K562 (cell line): ENCODE data around the gene PRKAR1A. TPM values are rescaled to one million over a fixed set of nuclear protein-coding genes. Genes with fewer than 3 reads are reported as not detected.

Source experiments
- ATAC-seq: fragments of 200-7000 bp; cut with Tn5 transposase; 3 replicates; pipeline ENCODE4 v1.9.1; 2020; ENCODE audit warnings: moderate library complexity
- BruUV-seq: library from RNA; stranded (reverse); fragments of 400-500 nt; replicated peaks from 2 replicates; lab custom pipeline; 2021; lab: Mats Ljungman, UMichigan
- CTCF ChIA-PET: fragments of 300-600 bp; formaldehyde crosslinking; extraction: SDS; loops from one replicate; lab custom pipeline; 2021; ENCODE audit warnings: low intra/inter-chr PET ratio; lab: Yijun Ruan, JAX
- POLR2A ChIA-PET: fragments of 300-600, 350-650 bp; sonication (Branson Sonifier 250); formaldehyde crosslinking; extraction: SDS; loops from one replicate; lab custom pipeline; 2021; ENCODE audit warnings: antibody characterized with exemption, inconsistent platforms; lab: Yijun Ruan, JAX
- DNase-seq, 4 experiments: peaks; one replicate each; pipeline versions ENCODE4 v3.0.0 to v3.0.0-alpha.2; 2011 to 2018; ENCODE audit warnings: low spot score in 3 of 4, mixed read lengths in 3 of 4; ENCODE audit errors: extremely low read depth in 1 of 4
- FAIRE-seq: peaks from 2 replicates; lab custom pipeline; 2011; peaks lifted over from hg19 to GRCh38; lab: Jason Lieb, UNC
- H2AFZ ChIP-seq: 2 replicates; pipeline ENCODE4 v1.6.0; 2011; ENCODE audit warnings: low read depth, low read length, control low read depth, inconsistent platforms
- H3K27ac ChIP-seq: fragments of 200-600 bp; 3 replicates; pipeline ENCODE4 v1.8.0; 2011; ENCODE audit warnings: low read depth, mild to moderate bottlenecking, control low read depth, inconsistent platforms, low read length, moderate library complexity, mixed read lengths; ENCODE audit errors: extremely low read depth
- H3K27me3 ChIP-seq, 2 experiments: fragments of 300-600 bp in 1 of 2; 2 replicates in 1 of 2; 3 replicates in 1 of 2; pipeline versions ENCODE4 v1.6.0 to v1.8.0; 2011; ENCODE audit warnings: inconsistent platforms in 2 of 2, low read length in 2 of 2, mild to moderate bottlenecking in 1 of 2, mixed read lengths in 1 of 2, moderate library complexity in 1 of 2; ENCODE audit not compliant: control insufficient read depth in 2 of 2, insufficient read depth in 2 of 2
- H3K36me3 ChIP-seq: fragments of 300-600 bp; 3 replicates; pipeline ENCODE4 v1.8.0; 2011; ENCODE audit warnings: mild to moderate bottlenecking, low read length, inconsistent platforms; ENCODE audit not compliant: control insufficient read depth, insufficient read depth
- H3K4me1 ChIP-seq, 2 experiments: fragments of 200-600 bp in 1 of 2; replicated peaks in 1 of 2; 2 replicates in 1 of 2; 3 replicates in 1 of 2; pipeline versions ENCODE4 v1.5.1 to v1.8.0; 2011; ENCODE audit warnings: inconsistent platforms in 2 of 2, low read length in 2 of 2, mild to moderate bottlenecking in 1 of 2, mixed read lengths in 1 of 2, moderate library complexity in 1 of 2; ENCODE audit not compliant: control insufficient read depth in 2 of 2, insufficient read depth in 2 of 2
- H3K4me2 ChIP-seq: 2 replicates; pipeline ENCODE4 v1.6.1; 2011; ENCODE audit warnings: low read length, control low read depth, inconsistent platforms, mixed read lengths; ENCODE audit not compliant: insufficient read depth
- H3K4me3 ChIP-seq: fragments of 200-600 bp; sonication (generic), shearing (Covaris generic); 2 replicates; pipeline ENCODE4 v1.5.1; 2016; ENCODE audit warnings: control low read depth, inconsistent platforms
- H3K79me2 ChIP-seq: fragments of 200-600 bp; 3 replicates; pipeline ENCODE4 v1.8.0; 2011; ENCODE audit warnings: low read length, inconsistent platforms; ENCODE audit not compliant: control insufficient read depth, insufficient read depth
- H3K9ac ChIP-seq, 2 experiments: 2 replicates each; pipeline versions ENCODE4 v1.6.0 to v1.6.1; 2011; ENCODE audit warnings: low read depth in 2 of 2, low read length in 2 of 2, control low read depth in 1 of 2, inconsistent platforms in 1 of 2, mild to moderate bottlenecking in 1 of 2, mixed read lengths in 1 of 2; ENCODE audit not compliant: insufficient read depth in 1 of 2
- H3K9me1 ChIP-seq: one replicate; pipeline ENCODE4 v1.6.0; 2011; ENCODE audit warnings: inconsistent platforms, mild to moderate bottlenecking, low read length, moderate library complexity; ENCODE audit not compliant: control insufficient read depth, insufficient read depth
- H3K9me3 ChIP-seq: replicated peaks from 2 replicates; pipeline ENCODE4 v1.5.1; 2011; ENCODE audit warnings: low read depth, low read length, inconsistent platforms; ENCODE audit not compliant: control insufficient read depth, insufficient read depth
- H4K20me1 ChIP-seq: replicated peaks from 2 replicates; pipeline ENCODE4 v1.6.1; 2011; ENCODE audit warnings: low read length, inconsistent platforms, mixed read lengths; ENCODE audit not compliant: control insufficient read depth, insufficient read depth
- CHCHD3 ChIP-seq: fragments of 250-450 bp; sonication (Bioruptor Pico); IDR thresholded peaks from 2 replicates; pipeline ENCODE4 v2.1.2; 2022; ENCODE audit warnings: mild to moderate bottlenecking
- CXXC5 ChIP-seq: fragments of 250-450 bp; sonication (Bioruptor Pico); IDR thresholded peaks from 2 replicates; pipeline ENCODE4 v1.8.0; 2022; ENCODE audit warnings: inconsistent platforms, mild to moderate bottlenecking, moderate library complexity
- ESRRA ChIP-seq: fragments of 450-650 bp; IDR thresholded peaks from 2 replicates; pipeline ENCODE4 v1.6.1; 2014; ENCODE audit warnings: low read depth, mild to moderate bottlenecking, moderate library complexity, borderline replicate concordance
- GABPA ChIP-seq: fragments of 200-800 bp; sonication (Bioruptor generic); conservative IDR thresholded peaks from 2 replicates; pipeline ENCODE4 v1.6.1; 2016; ENCODE audit warnings: low read depth, missing genetic modification characterization, missing compliant biosample characterization
- HDAC3 ChIP-seq: fragments of 450-650 bp; IDR thresholded peaks from 2 replicates; pipeline ENCODE4 v1.6.1; 2018; ENCODE audit warnings: borderline replicate concordance, mild to moderate bottlenecking, moderate library complexity; ENCODE audit not compliant: partially characterized antibody
- JUND ChIP-seq, 2 experiments: IDR thresholded peaks; 2 replicates in 1 of 2; 3 replicates in 1 of 2; pipeline ENCODE4 v1.6.1; 2011; ENCODE audit warnings: borderline replicate concordance in 2 of 2, low read depth in 2 of 2, low read length in 2 of 2, improper control_type of control experiment in 1 of 2, missing biosample characterization in 1 of 2, missing genetic modification characterization in 1 of 2, missing genetic modification reagents in 1 of 2
- L3MBTL2 ChIP-seq: fragments of 450-650 bp; IDR thresholded peaks from 2 replicates; pipeline ENCODE4 v1.6.1; 2016; ENCODE audit warnings: mild to moderate bottlenecking, moderate library complexity
- MEIS2 ChIP-seq: fragments of 450-650 bp; IDR thresholded peaks from 2 replicates; pipeline ENCODE4 v1.6.1; 2014; ENCODE audit warnings: mild to moderate bottlenecking; ENCODE audit not compliant: partially characterized antibody
- NR2C1 ChIP-seq, 2 experiments: fragments of 450-650 bp; IDR thresholded peaks; 2 replicates each; pipeline ENCODE4 v1.6.1; 2017; ENCODE audit warnings: mild to moderate bottlenecking in 2 of 2, antibody characterized with exemption in 1 of 2, inconsistent platforms in 1 of 2, missing compliant biosample characterization in 1 of 2, missing genetic modification characterization in 1 of 2
- NR2C2 ChIP-seq, 2 experiments: fragments of 200-800 bp in 1 of 2; sonication (Bioruptor generic) in 1 of 2; sonication (generic) in 1 of 2; formaldehyde crosslinking in 1 of 2; IDR thresholded peaks; 2 replicates each; pipeline versions ENCODE4 v1.6.1 to v1.8.0; 2016 to 2022; ENCODE audit warnings: mild to moderate bottlenecking in 1 of 2, missing compliant biosample characterization in 1 of 2, missing genetic modification characterization in 1 of 2, missing genetic modification reagents in 1 of 2
- NRF1 ChIP-seq, 2 experiments: fragments of 450-650 bp; IDR thresholded peaks in 1 of 2; conservative IDR thresholded peaks in 1 of 2; 2 replicates each; pipeline ENCODE4 v1.6.1; 2014; ENCODE audit warnings: mild to moderate bottlenecking in 2 of 2
- TFAP4 ChIP-seq: sonication (generic); formaldehyde crosslinking; IDR thresholded peaks from 2 replicates; pipeline ENCODE4 v1.8.0; 2022; ENCODE audit warnings: missing genetic modification reagents, mild to moderate bottlenecking, moderate library complexity, borderline replicate concordance
- WGBS: fragments of 100-300 bp; shearing (Covaris generic); methylation state at CpG from one replicate; pipeline ENCODE4 v1.1.6; 2016; ENCODE audit warnings: low coverage, mixed read lengths; ENCODE audit not compliant: insufficient coverage; ENCODE audit errors: missing lambda C conversion rate; 5-methylcytosine and 5-hydroxymethylcytosine counted together
- in situ Hi-C: fragments of 300-500 bp; cut with MboI; formaldehyde crosslinking; loops from 4 replicates; pipeline ENCODE4 v1.15.0; 2018; ENCODE audit warnings: inconsistent platforms, mixed read lengths
- intact Hi-C: fragments of 100-400 bp; cut with micrococcal nuclease; formaldehyde crosslinking; loops from 2 replicates; pipeline ENCODE4 v1.14.2; 2022
- polyA plus RNA-seq, 8 experiments: library from polyadenylated mRNA; depleted of rRNA in 4 of 8; stranded (reverse) in 5 of 8; unstranded in 3 of 8; fragments of >200 nt; fragmentation: Nextera tagmentation in 2 of 8; fragmentation: Illumina TruSeq in 1 of 8; extraction: Ambion mirVana in 2 of 8; extraction: Trizol in 1 of 8; gene quantifications; 2 replicates each; pipeline versions ENCODE4 v1.2.1 to v1.2.3, GENCODE V29; 2011 to 2014; ENCODE audit warnings: inconsistent platforms in 1 of 8, missing spikeins in 1 of 8
- total RNA-seq, 7 experiments: library from RNA; depleted of rRNA in 6 of 7; stranded (reverse); fragments of >200 nt in 6 of 7; fragmentation: Illumina TruSeq in 2 of 7; extraction: Trizol in 2 of 7; gene quantifications; 2 replicates each; pipeline versions ENCODE4 v1.2.1 to v1.2.3, GENCODE V29; 2011 to 2021; ENCODE audit warnings: low replicate concordance in 1 of 7
- TF ChIP-seq, protein P1 (sequence below): fragments of 450-650 bp; IDR thresholded peaks from 2 replicates; pipeline ENCODE4 v1.6.1; 2016; ENCODE audit warnings: antibody characterized with exemption
- TF ChIP-seq, protein P2 (sequence below): fragments of 200-800 bp; sonication (Bioruptor generic); IDR thresholded peaks from 2 replicates; pipeline ENCODE4 v1.6.1; 2017; ENCODE audit warnings: missing genetic modification characterization, missing compliant biosample characterization
- TF ChIP-seq, protein P3 (sequence below): fragments of 250-450 bp; sonication (Bioruptor Pico); IDR thresholded peaks from 2 replicates; pipeline ENCODE4 v1.8.0; 2022; ENCODE audit warnings: inconsistent platforms, mild to moderate bottlenecking, moderate library complexity, borderline replicate concordance

PRKAR1A gene
- total and polyA plus RNA-seq, 9 of the 15 experiments (the other 6 are each of a cell fraction or from before 2014, with no cell fraction given) = 15.0 to 95.6 (median 67.5) TPM

DNA sequence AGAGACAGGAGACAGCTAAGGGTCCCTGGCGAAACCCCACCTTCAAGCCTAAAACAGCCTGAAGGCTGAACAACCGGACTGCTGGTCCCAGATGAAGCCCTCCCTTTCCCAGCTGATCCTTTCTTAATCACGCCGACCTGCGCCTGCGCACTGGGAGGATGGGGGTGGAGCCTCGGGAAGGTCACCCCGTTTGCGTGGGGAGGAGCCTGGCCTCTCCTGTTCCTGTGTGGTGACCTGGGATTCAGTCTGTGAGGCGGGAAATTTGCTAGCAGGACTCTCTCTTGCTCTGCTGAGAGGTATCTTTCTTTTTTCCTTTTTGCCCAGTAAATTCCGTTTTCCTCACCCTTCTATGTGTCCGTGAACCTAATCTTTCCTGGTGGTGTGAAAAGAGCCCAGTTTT lies 79.4 kb downstream of the PRKAR1A start:
- Histone ChIP-seq H3K79me2 (no peaks in the 10 kb centered on the region), H3K9ac (peak overlapping the region in 1 of 2 experiments; percentile 2; a peak in 1 of 4 replicates), H3K4me2 (peak overlapping the region; percentile 53), H2AFZ (peak overlapping the region; percentile 92), H3K4me1 (peaks cover 0 to 6% of the 10 kb centered on the region in 2 experiments; a peak in 1 of 5 replicates), H3K36me3 (no peaks in the 10 kb centered on the region), H3K4me3 (no peak overlapping the region), H3K9me3 (no peaks in the 10 kb centered on the region), H3K9me1 (no peaks in the 10 kb centered on the region), H3K27me3 (peaks cover 0 to 9% of the 10 kb centered on the region in 2 experiments; a peak in 3 of 5 replicates), H3K27ac (no peak overlapping the region), H4K20me1 (no peaks in the 10 kb centered on the region)
- ATAC-seq (peak; percentile 94), FAIRE-seq (peak; percentile 87), DNase-seq (peak; percentile 78 to 85 (median 81))
- ChIA-PET POLR2A (no interaction called here), CTCF (no interaction called here)
- WGBS = 14% methylated on average over 12 of the region's 12 CpGs
- in situ Hi-C loops (no loop called here), intact Hi-C loops (no loop called here)
- BruUV-seq = no TSS peak
- TF ChIP-seq JUND (IDR thresholded peaks at IDR 0.05; ENCODE audit: borderline replicate concordance, low read depth, low read length) (no peak), JUND (tag; IDR thresholded peaks at IDR 0.05; ENCODE audit: borderline replicate concordance, low read depth, low read length) (no peak), HDAC3 (no peak), NRF1 (conservative IDR thresholded peaks at IDR 0.05 in 1 of 2, IDR thresholded peaks at IDR 0.05 in 1 of 2) (peak; percentile 96), GABPA (tag) (peak; percentile 54; the same call in 1 of the 2 replicates), TFAP4 (peak; percentile 89), NR2C1 (IDR thresholded peaks at IDR 0.05) (peak; percentile 34; the same call in 1 of the 2 replicates), NR2C1 (tag; IDR thresholded peaks at IDR 0.05) (0 out of 2 replicates have a peak, but pooled peaks have one; percentile 44), MEIS2 (peak; percentile 68), ESRRA (peak; percentile 84), L3MBTL2 (peak; percentile 53; the same call in 1 of the 2 replicates), CXXC5 (CRISPR knock-in tag) (0 out of 2 replicates have a peak, but pooled peaks have one; percentile 41), CHCHD3 (CRISPR knock-in tag) (no peak), NR2C2 (CRISPR knock-in tag; IDR thresholded peaks at IDR 0.05) (no peak), NR2C2 (tag; IDR thresholded peaks at IDR 0.05) (peak; percentile 57; the same call in 1 of the 2 replicates)
- TF ChIP-seq, protein P1, sequence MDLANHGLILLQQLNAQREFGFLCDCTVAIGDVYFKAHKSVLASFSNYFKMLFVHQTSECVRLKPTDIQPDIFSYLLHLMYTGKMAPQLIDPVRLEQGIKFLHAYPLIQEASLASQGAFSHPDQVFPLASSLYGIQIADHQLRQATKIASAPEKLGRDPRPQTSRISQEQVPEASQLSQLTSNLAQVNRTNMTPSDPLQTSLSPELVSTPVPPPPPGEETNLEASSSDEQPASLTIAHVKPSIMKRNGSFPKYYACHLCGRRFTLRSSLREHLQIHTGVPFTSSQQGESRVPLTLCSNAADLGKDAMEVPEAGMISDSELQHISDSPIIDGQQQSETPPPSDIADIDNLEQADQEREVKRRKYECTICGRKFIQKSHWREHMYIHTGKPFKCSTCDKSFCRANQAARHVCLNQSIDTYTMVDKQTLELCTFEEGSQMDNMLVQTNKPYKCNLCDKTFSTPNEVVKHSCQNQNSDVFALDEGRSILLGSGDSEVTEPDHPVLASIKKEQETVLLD = peak; percentile 83
- TF ChIP-seq, protein P2, sequence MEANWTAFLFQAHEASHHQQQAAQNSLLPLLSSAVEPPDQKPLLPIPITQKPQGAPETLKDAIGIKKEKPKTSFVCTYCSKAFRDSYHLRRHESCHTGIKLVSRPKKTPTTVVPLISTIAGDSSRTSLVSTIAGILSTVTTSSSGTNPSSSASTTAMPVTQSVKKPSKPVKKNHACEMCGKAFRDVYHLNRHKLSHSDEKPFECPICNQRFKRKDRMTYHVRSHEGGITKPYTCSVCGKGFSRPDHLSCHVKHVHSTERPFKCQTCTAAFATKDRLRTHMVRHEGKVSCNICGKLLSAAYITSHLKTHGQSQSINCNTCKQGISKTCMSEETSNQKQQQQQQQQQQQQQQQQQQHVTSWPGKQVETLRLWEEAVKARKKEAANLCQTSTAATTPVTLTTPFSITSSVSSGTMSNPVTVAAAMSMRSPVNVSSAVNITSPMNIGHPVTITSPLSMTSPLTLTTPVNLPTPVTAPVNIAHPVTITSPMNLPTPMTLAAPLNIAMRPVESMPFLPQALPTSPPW (CRISPR knock-in tag) = peak; percentile 31; the same call in 1 of the 2 replicates
- TF ChIP-seq, protein P3, sequence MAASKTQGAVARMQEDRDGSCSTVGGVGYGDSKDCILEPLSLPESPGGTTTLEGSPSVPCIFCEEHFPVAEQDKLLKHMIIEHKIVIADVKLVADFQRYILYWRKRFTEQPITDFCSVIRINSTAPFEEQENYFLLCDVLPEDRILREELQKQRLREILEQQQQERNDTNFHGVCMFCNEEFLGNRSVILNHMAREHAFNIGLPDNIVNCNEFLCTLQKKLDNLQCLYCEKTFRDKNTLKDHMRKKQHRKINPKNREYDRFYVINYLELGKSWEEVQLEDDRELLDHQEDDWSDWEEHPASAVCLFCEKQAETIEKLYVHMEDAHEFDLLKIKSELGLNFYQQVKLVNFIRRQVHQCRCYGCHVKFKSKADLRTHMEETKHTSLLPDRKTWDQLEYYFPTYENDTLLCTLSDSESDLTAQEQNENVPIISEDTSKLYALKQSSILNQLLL (CRISPR knock-in tag) = no peak
